Measurements from ENCODE around the gene NCOA7. TPM values are rescaled to one million over a fixed set of nuclear protein-coding genes. Genes with fewer than 3 reads are reported as not detected.
"Not testable (repeated sequence)": the region's sequence is repeated elsewhere in the genome, so short reads cannot be mapped to it uniquely, and the experiment has no call there.

Gene NCOA7
- total RNA-seq, 8 experiments from 2014 or later: 11.2 to 38.1 (median 20.5) TPM

DNA sequence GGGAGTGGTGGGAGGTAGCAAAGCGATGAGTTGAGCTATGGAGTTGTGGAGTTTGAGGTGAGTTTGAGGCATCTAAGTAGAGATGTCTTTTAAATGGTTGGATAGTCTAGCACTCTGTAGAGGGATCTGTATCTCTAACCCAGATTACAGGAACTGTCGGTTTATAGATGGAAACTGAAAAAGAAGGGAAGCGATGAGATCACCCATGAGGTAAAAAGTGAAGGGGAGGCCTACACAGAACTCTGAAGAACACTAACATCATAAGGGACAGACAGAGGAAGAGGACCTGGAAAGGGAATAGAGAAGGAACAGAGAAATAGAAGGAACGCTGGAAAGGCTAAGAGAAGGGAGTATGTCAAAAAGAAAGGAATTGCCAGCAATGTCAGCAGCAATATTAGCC, 168.3 kb downstream of the NCOA7 start:
- H3K27ac ChIP-seq: no peak overlapping the region
- WGBS, 10 experiments: 79 to 100% (median 93%) methylated on average over 3 to 4 of the region's 4 CpGs; no CpG with 5 or more reads in 2 of the 10 experiments

DNA sequence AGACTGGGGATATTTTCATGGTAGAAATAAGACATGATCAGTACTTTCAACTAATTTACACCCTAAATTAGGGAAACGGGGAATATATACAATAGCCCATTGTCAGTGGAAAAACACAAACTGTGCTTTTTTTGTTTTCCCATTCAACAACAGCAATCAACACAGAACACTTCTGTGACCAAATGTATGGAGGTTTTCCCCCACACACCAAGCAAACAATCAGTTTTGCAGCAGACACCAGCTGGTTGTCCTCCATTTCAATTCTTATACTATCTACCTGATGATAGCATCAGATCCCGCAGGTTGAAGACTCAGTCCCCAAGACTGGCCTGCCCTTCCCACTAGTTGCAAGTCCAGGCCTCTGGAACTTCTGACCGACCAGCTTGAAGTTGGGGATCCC, 170.4 kb downstream of the NCOA7 start:
- Histone ChIP-seq H3K4me3 (no peak overlapping the region), H3K4me1 (replicated peaks in 1 of 2) (peaks cover 0 to 16% of the 10 kb centered on the region in 2 donors), H3K27ac (no peak overlapping the region)
- WGBS, 10 experiments: 67 to 100% (median 92%) methylated on average over 1 to 3 of the region's 3 CpGs; no CpG with 5 or more reads in 2 of the 10 experiments
- in situ Hi-C loops (cut with MboI; ENCODE audit: low pct_unique_long_range_greater_than_20kb in 2 of 9, low sequenced_read_pairs in 9 of 9, unreplicated experiment in 9 of 9): loop anchor here in 8 of 9 experiments (10.0 to 25.0 kb wide), 5 partner anchors 99 to 649 kb away; partner anchors contain the start of genes HDDC2 (in 4 of the 8) and NCOA7 (in 4 of the 8)
- no peak for ATAC-seq (replicated peaks in 6 of 8)

More for the DNA sequence above, 168.3 kb downstream of the NCOA7 start:
- in situ Hi-C loops (cut with MboI; ENCODE audit: low pct_unique_long_range_greater_than_20kb in 2 of 9, low sequenced_read_pairs in 9 of 9, unreplicated experiment in 9 of 9): loop anchor here in 8 of 9 experiments (10.0 to 25.0 kb wide), 4 partner anchors 97 to 647 kb away; partner anchors contain the start of genes HDDC2 (in 4 of the 8) and NCOA7 (in 4 of the 8)
- Histone ChIP-seq H3K4me3 (no peak overlapping the region), H3K4me1 (replicated peaks in 1 of 2) (peaks cover 0 to 15% of the 10 kb centered on the region in 2 donors)
- no peak for ATAC-seq (replicated peaks in 6 of 8)

DNA sequence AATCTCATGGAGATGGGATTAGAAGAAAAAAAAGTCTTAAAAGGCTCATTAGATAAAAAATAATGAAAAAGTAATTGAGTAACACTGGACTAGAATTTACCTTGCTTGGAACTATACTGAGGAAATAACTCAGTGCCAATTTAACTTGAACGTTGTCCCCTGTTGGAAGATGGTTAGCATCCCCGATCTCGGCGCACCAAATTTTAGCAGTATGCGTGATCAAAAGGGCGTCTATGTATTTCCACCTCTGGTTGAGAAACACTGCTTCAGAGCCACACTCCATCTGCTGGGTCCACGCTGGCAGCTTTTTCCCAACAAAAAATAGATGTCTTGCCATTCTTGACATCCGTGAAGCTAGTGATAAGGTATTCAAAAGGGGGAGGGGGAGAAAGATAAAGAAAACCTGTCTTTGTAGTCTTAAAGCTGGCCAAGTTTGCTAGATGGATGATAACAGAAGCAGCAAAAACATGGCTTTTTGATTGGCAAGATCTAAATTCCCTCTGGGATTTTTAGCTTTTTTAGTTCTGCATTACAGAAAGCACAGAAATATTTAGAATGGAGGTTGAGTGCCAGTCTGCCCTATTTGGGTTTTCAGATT, 172.2 kb downstream of the NCOA7 start:
- H3K4me3 ChIP-seq: no peak overlapping the region
- in situ Hi-C loops (cut with MboI; ENCODE audit: low pct_unique_long_range_greater_than_20kb in 2 of 9, low sequenced_read_pairs in 9 of 9, unreplicated experiment in 9 of 9): loop anchor here in 8 of 9 experiments (10.0 to 25.0 kb wide), 5 partner anchors 101 to 651 kb away; partner anchors contain the start of genes HDDC2 (in 4 of the 8) and NCOA7 (in 4 of the 8)
- H3K4me1 ChIP-seq (replicated peaks in 1 of 2): peaks cover 0 to 11% of the 10 kb centered on the region in 2 donors
- whole genome bisulfite sequencing, 10 experiments: 80 to 100% (median 92%) methylated on average over 1 to 8 of the region's 8 CpGs; no CpG with 5 or more reads in 1 of the 10 experiments
- ATAC-seq (replicated peaks in 6 of 8): no peak
- no peak overlapping the region for H3K27ac ChIP-seq

DNA sequence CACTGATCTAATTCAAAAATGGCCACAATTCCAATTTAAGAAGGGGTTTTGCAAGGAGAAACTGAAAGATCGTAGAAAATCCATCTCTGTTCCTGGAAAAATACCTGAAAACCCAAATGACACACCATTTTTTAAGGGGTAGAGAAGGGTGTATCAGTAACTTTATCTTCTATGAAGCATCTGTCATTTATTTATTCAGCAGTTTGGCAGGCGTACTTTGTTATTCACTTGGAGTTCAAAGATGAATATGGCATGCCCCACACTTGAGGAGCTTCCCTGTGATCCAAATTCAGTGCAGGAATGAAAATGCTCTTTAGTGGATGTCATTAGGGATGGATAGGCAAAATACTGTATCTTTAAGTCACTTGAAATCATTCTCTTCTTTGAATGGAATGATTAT, 173.1 kb downstream of the NCOA7 start:
- ATAC-seq (replicated peaks in 6 of 8): peak in 3 of 8 experiments; percentile 14 to 44 (median 35)
- in situ Hi-C loops (cut with MboI; ENCODE audit: low pct_unique_long_range_greater_than_20kb in 2 of 9, low sequenced_read_pairs in 9 of 9, unreplicated experiment in 9 of 9): loop anchor here in 8 of 9 experiments (10.0 to 25.0 kb wide), 5 partner anchors 102 to 652 kb away; partner anchors contain the start of genes HDDC2 (in 4 of the 8) and NCOA7 (in 4 of the 8)
- no peak overlapping the region for H3K4me3 ChIP-seq
- WGBS, 10 experiments: 42 to 100% (median 88%) methylated on average over 1 to 2 of the region's 2 CpGs; no CpG with 5 or more reads in 3 of the 10 experiments
- no peak overlapping the region for H3K27ac ChIP-seq
- H3K4me1 ChIP-seq (replicated peaks in 1 of 2): peaks cover 0 to 3% of the 10 kb centered on the region in 2 donors

DNA sequence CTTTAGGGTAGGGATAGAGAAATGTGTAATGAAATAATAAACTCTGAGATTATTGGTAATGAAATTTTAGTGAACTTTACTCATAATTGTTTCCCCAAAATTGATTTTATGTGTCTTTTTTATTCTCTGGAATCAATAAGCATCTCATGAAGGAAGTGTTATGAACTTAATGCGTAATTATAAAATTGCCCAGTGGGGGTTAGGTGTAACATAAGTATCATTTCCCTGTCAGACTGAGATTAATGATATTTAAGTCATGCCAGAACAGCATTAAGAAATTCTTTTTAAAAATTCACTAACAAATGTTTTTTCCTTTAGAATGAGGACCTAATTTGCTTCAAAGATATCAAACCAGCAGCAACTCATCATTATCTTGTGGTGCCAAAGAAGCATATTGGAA, 175.8 kb downstream of the NCOA7 start:
- in situ Hi-C loops (cut with MboI; ENCODE audit: low pct_unique_long_range_greater_than_20kb in 2 of 9, low sequenced_read_pairs in 9 of 9, unreplicated experiment in 9 of 9): loop anchor here in 8 of 9 experiments (10.0 to 25.0 kb wide), 5 partner anchors 104 to 654 kb away; partner anchors contain the start of genes HDDC2 (in 4 of the 8) and NCOA7 (in 4 of the 8)
- 88 to 100% (median 100%) methylated on average over 1 of the region's 1 CpG; no CpG with 5 or more reads in 2 of the 10 experiments for WGBS, 10 experiments

DNA sequence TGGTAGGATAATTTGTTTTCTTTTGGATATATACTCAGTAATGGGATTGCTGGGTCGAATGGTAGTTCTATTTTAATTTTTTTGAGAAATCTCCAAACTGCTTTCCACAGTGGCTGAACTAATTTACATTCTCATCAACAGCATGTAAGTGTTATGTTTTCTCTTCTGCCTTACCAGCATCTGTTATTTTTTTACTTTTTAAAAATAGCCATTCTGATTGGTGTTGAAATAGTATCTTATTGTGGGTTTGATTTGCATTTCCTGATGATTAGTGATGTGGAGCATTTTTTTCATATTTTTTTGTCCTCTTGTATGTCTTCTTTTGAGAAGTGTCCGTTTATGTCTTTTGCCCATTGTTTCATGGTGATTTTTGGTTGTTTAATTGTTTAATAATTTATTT, 177.7 kb downstream of the NCOA7 start:
- ATAC-seq (replicated peaks in 6 of 8): no peak
- Histone ChIP-seq H3K27ac (no peak overlapping the region), H3K4me1 (replicated peaks in 1 of 2) (peaks cover 0 to 3% of the 10 kb centered on the region in 2 donors), H3K4me3 (no peak overlapping the region)
- WGBS, 10 experiments: 63 to 100% (median 84%) methylated on average over 2 of the region's 2 CpGs; no CpG with 5 or more reads in 1 of the 10 experiments
- in situ Hi-C loops (cut with MboI; ENCODE audit: low pct_unique_long_range_greater_than_20kb in 2 of 9, low sequenced_read_pairs in 9 of 9, unreplicated experiment in 9 of 9): loop anchor here in 8 of 9 experiments (10.0 to 25.0 kb wide), 5 partner anchors 106 to 656 kb away; partner anchors contain the start of genes HDDC2 (in 4 of the 8) and NCOA7 (in 4 of the 8)

More for the DNA sequence above, 175.8 kb downstream of the NCOA7 start:
- no peak overlapping the region for H3K4me3 ChIP-seq
- ATAC-seq (replicated peaks in 6 of 8): no peak
- H3K4me1 ChIP-seq (replicated peaks in 1 of 2): peaks cover 0 to 3% of the 10 kb centered on the region in 2 donors
- H3K27ac ChIP-seq: no peak overlapping the region

DNA sequence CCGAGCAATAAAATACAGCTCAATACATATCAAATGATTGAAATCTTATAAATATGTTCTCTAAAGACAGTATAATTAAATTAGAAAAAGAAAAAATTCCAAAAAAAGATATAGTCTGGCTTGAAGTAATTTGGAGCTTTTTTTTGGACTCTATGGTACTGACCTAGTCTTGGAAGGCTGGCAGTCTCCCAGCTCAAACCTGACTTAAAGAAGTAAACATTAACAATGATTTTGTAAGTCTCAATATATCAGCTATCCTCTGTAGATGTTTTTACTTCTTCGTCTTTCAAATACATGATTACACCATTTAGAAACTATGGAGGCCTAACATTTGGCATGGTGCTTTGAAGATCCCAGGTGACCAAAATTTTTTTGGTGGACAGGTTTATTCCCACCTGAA, 180.0 kb downstream of the NCOA7 start:
- ATAC-seq (replicated peaks in 6 of 8): no peak
- Histone ChIP-seq H3K4me1 (replicated peaks in 1 of 2) (no peaks in the 10 kb centered on the region), H3K4me3 (no peak overlapping the region), H3K27ac (no peak overlapping the region)
- WGBS, 10 experiments: 0 to 100% (median 28%) methylated on average over 1 to 2 of the region's 2 CpGs; no CpG with 5 or more reads in 2 of the 10 experiments
- in situ Hi-C loops (cut with MboI; ENCODE audit: low pct_unique_long_range_greater_than_20kb in 2 of 9, low sequenced_read_pairs in 9 of 9, unreplicated experiment in 9 of 9): loop anchor here in 7 of 9 experiments (10.0 to 25.0 kb wide), 4 partner anchors 108 to 658 kb away; partner anchors contain the start of genes HDDC2 (in 4 of the 7) and NCOA7 (in 4 of the 7)

DNA sequence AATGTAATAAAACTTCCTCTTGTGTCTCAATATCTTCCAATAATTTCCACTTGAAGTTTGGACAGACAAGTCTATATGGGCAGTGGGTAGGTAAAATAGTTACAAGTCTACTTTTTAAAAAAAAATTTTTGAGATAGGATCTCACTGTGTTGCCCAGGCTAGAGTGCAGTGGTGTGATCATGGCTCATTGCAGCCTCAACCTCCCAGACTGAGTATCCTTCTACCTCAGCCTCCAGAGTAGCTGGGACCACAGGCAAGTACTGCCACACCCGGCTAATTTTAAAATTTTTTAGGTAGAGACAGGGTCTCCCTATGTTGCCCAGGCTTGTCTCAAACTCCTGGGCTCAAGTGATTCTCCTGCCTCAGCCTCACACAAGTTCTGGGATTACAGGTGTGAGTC, 181.7 kb downstream of the NCOA7 start:
- ATAC-seq (replicated peaks in 6 of 8); H3K4me1 ChIP-seq (replicated peaks in 1 of 2); H3K4me3 ChIP-seq; H3K27ac ChIP-seq: not testable (repeated sequence)
- in situ Hi-C loops (cut with MboI; ENCODE audit: low pct_unique_long_range_greater_than_20kb in 2 of 9, low sequenced_read_pairs in 9 of 9, unreplicated experiment in 9 of 9): loop anchor here in 7 of 9 experiments (10.0 to 25.0 kb wide), 4 partner anchors 110 to 660 kb away; partner anchors contain the start of genes HDDC2 (in 4 of the 7) and NCOA7 (in 4 of the 7)
- 80 to 100% (median 100%) methylated on average over 1 of the region's 1 CpG; no CpG with 5 or more reads in 5 of the 10 experiments for WGBS, 10 experiments

DNA sequence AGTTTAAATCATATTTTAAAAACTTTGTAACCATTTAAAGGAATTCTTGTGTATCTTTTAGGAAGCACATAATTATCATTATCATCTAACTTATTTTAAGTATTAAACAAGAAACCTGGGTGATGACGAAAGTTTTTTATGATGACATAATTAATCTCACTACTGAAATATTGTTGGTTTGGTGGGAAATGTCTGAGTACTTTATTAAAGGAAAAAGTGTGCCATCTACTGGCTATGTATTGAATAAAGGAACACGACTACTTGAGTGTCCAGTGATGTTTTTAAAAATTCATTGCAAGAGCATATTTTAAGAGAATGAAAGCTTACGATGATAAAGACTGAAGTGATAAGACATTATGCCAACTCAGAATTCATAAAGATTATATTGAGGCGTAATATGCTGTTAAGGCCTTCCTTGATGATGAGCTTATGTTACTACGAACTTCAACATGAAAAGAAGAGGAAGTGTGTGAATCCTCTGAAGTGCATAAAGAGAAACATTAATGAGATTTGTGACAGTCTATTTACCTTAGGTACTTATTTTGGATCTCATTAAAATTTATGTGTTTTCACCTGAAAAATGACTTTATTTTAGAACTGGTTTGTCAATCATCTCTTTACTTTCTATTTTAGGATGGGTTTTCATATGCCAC, 183.6 kb downstream of the NCOA7 start:
- 26 to 64% (median 47%) methylated on average over 1 to 5 of the region's 5 CpGs for WGBS, 10 experiments
- peak in 3 of 8 experiments; percentile 57 to 78 (median 62) for ATAC-seq (replicated peaks in 6 of 8)
- Histone ChIP-seq H3K4me1 (replicated peaks in 1 of 2) (no peaks in the 10 kb centered on the region), H3K27ac (no peak overlapping the region), H3K4me3 (no peak overlapping the region)
- in situ Hi-C loops (cut with MboI; ENCODE audit: low pct_unique_long_range_greater_than_20kb in 2 of 9, low sequenced_read_pairs in 9 of 9, unreplicated experiment in 9 of 9): loop anchor here in 7 of 9 experiments (10.0 to 25.0 kb wide), 4 partner anchors 112 to 662 kb away; partner anchors contain the start of genes HDDC2 (in 4 of the 7) and NCOA7 (in 4 of the 7)

DNA sequence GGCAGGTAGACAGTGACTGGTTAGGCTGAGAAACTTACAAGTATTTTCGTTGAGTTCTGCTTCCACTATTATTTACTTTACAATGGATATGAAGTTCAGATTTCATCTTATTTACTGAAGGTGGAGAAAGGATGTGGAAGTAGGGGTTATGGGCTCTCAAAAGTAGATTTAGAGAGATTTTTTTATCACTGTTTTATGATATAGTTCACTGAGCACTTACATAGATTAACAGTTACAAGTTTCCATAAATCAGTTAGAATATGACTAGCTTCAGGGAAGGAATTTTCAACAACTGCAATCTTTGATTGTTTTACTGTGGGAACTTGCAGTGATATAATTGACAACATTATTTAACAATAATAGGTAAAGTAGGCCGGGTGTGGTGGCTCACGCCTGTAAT, 188.3 kb downstream of the NCOA7 start:
- Histone ChIP-seq H3K4me1 (replicated peaks in 1 of 2) (no peaks in the 10 kb centered on the region), H3K4me3 (no peak overlapping the region), H3K27ac (no peak overlapping the region)
- ATAC-seq (replicated peaks in 6 of 8): no peak
- 43 to 84% (median 80%) methylated on average over 1 to 3 of the region's 3 CpGs; no CpG with 5 or more reads in 3 of the 10 experiments for WGBS, 10 experiments
- in situ Hi-C loops (cut with MboI; ENCODE audit: low pct_unique_long_range_greater_than_20kb in 2 of 9, low sequenced_read_pairs in 9 of 9, unreplicated experiment in 9 of 9): loop anchor here in 2 of 9 experiments (10.0 to 25.0 kb wide), 2 partner anchors 194 to 667 kb away; partner anchors contain the start of gene HDDC2 (in 1 of the 2)
